Activated CD4-positive, alpha-beta T cell treated with anti-CD3 and anti-CD28 coated beads, Interleukin-2, amount 50 U/mL, for 4 hours (primary cell): ENCODE data around the gene CCNG2.
"Not testable (repeated sequence)": the region's sequence is repeated elsewhere in the genome, so short reads cannot be mapped to it uniquely, and the experiment has no call there.

Experiments used
- DNase-seq, 2 experiments: peaks; one replicate each; pipeline ENCODE4 v3.0.0-alpha.2; 2020

CCNG2 gene

DNA sequence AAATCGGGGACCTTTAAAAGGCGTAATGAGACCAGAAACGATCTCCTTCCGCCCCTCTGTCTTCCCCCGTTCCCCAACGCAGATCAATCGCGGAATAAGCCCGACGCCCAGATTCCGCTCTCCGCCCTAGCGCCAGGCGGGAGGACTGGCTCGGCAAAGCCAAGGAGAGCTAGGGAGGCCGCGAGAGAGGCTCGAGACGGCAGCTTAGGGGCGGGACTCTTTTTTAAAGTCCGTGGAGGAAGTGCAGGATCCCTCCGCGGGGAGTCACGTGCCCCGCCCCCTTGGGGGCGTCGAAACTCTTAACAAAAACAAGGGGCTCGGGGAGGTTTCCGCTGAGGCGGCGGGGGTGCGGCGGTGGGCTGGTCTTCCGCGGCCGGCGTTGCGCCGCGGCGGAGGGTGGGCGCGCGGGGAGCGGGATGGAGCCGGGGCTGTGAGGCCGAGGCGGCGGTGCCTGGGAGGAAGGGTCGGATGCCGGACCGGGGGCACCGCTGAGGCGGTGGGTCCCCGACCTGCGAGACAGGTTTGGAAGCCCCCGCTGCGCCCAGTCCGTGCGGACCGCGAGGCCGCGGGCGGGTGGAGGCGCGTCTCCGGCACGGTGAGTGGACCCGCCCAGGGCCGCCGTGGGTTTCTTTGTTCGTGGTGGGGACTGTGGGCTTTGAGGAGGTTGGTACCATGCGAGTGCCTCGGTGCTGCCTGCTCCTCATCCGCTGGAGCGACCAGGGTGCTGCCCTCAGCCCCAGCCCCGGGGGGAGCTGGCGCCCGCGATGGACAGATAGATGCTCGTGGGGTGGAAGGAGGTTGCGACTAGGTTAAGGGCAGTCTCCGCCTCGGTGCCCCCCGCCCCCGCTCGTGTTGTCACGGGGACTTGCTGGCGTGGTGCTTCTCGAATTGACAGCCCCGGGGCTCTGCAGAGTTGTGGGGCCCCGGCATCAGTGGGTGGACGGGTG lies at the start of gene CCNG2:
TSS of gene CCNG2 (plus strand) at position 296 of the 947 bp plus-strand sequence. CDS start 1,326 bp downstream, outside the sequence.
- DNase-seq: peak; percentile 75 to 76

DNA sequence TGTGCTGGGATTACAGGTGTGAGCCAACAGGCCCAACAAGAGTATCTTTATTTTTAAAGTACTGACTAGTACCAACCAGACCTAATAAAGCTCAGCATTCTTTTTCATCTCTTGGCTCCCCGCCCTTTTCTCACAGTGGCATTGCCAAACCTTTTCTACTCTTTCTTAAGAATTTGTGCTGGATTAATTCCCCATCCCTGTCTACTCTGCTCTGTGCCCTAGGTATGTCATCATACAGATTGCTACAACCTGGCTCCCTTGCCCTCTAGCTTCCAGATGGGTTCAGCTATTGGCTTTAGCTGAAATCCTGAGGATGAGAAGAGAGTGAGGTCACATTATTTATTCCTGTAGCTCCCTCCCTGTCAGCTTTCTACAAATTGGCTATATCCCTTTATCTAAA lies 46.3 kb upstream of the CCNG2 start:
- no peak for DNase-seq

DNA sequence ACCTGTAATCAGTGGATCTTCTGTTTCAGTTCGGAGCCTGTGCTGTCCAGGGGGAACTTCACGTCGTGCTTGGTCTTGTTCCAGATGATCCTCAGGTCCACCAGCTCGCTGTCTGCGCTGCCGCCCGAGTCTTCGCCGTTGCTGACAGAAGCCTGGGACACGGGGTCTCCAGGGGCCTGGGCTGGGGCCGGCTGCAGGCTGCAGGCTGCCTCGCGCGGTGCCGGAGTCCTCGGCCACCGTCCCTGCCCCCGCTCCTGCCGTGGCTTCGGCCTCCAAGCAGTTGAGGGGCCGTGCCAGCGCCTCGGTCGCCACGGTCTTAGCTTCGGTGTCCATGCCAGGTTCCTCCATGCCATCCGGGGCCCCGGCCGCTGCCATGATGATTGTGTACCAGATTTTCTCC lies 43.9 kb upstream of the CCNG2 start:
- no peak for DNase-seq

DNA sequence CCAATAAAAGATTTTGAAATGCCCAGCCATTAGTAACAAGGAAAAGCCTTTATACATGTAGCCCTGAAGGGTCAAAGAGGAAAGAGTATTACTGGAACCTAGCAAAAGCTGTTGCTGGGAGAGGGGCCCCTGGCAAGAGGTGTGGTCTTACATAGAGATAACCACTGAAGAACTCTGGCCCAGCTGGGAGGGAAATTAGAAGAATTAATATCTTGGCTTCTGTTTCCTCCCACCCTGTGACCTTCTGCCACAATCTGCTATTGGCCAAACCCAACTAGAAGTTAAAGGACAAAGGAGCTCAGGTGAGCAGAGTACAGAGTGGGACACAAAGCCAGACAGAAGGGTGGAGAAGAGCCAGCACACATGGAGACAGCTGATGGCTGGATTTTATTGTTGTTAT lies 39.3 kb upstream of the CCNG2 start:
- no peak for DNase-seq

- DNase-seq: no peak
Observed at GRCh38 chr4:77120886-77121508, 36.0 kb upstream of the CCNG2 start.

GRCh38 chr4:77121736-77122240 lies 35.2 kb upstream of the CCNG2 start:
- no peak for DNase-seq

- DNase-seq: no peak
Observed at GRCh38 chr4:77122656-77123055, 34.4 kb upstream of the CCNG2 start.

- no peak for DNase-seq
Observed at GRCh38 chr4:77123411-77123810, 33.6 kb upstream of the CCNG2 start.

DNA sequence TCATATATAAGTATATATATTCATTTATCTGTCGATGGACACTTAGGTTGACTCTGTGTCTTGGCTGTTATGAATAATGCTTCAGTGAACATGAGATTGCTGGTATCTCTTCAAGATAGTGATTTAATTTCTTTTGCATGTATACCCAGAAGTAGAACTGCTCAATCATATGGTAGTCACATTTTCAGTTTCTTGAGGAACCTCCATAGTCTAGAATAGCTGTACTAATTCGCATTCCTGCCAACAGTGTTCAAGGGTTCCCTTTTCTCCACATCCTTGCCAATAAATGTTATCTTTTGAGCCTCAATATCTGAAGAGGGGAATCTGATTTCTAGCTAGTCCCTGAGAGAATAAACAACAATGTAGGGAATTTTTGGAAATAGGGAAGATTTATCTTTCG lies 32.4 kb upstream of the CCNG2 start:
- no peak for DNase-seq

DNA sequence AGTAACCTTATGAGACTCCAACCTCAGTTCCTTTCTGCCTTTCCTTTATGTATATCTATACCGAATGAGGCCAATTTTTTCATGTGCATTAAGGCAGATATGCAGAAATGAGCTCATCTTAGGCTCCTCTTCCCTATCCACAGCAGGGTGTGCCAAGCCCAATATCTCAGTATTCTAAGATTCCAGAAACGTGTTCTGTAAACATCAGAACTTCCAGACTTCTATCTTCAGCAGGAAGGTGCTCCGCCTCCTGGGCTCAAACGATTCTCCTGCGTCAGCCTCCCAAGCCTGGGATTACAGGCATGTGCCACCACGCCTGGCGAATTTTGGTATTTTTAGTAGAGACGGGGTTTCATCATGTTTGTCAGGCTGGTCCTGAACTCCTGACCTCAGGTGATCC lies 31.0 kb upstream of the CCNG2 start:
- no peak for DNase-seq

DNA sequence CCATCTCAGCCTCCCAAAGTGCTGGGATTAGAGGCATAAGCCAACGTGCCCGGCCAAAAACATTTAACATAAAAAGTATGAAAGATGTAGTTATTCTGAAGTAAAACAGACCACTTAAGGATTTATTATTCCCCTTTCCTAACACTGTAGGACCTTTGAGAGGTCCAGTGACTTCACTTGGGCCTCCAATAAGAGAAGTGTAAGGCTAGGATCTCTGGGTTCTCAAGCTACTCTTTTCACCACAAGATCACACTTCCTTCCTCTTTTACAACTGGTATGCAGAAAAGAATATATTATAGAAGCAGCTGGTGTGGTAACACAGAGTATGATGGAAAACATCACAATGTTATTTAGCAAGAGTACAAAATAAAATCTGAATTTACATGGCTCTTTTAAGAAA lies 30.2 kb upstream of the CCNG2 start:
- DNase-seq: no peak

GRCh38 chr4:77127215-77127614 lies 29.8 kb upstream of the CCNG2 start:
- DNase-seq: no peak

GRCh38 chr4:77127837-77128621 lies 29.0 kb upstream of the CCNG2 start:
- no peak for DNase-seq

DNA sequence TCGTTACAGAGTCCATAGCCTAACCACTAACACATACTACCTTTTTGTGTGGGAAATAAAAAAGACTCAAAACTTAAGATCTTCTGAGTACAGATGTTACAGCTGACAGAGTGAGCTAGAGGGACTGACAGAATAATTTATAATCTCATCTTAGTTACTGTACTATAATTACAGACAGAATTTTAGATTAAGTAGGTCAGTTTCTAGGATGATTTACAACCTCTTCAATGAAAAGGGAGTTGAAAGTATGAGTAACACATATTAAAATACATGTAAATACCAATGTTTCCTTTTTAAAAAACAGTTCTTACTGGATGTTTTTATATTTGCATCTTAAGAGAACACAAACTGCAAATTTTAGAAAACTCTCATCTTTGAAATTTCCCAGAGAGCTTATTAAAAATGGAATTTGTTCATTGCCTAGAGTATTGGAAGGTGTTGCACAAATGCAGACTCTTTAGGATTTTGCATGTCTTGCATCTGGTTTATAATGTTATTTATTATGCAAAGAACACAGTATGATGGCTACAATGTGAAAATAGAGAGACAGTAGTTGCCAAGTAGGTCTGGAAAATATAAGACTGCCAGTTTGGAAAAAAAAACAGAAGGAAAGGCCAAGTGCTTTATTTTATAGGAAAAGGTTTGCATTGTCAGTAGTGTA lies 24.2 kb upstream of the CCNG2 start:
- no peak for DNase-seq

DNA sequence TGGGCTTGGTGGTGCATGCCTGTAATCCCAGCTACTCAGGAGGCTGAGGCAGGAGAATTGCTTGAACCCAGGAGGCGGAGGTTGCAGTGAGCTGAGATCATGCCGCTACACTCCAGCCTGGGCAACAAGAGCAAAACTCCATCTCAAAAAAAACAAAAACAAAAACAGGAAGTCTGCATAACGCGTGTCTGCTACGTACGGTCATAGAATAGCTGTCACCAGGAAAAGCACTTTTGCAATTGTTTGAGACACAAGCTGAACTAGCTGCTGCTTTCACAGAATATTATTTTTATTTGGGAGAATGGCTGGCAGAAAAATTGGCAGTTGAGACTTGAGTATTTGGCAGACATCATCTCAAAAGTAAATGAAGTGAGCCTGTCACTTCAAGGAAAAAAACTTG lies 19.6 kb upstream of the CCNG2 start:
- DNase-seq: not testable (repeated sequence)

- DNase-seq: no peak
Observed at GRCh38 chr4:77141964-77142645, 14.9 kb upstream of the CCNG2 start.

- no peak for DNase-seq
Observed at GRCh38 chr4:77142646-77143028, 14.4 kb upstream of the CCNG2 start.

GRCh38 chr4:77143091-77143490 lies 13.9 kb upstream of the CCNG2 start:
- DNase-seq: no peak

- no peak for DNase-seq
Observed at GRCh38 chr4:77145842-77146185, 11.2 kb upstream of the CCNG2 start.

GRCh38 chr4:77146186-77147078 lies 10.6 kb upstream of the CCNG2 start:
- no peak for DNase-seq
